ENCODE results near the gene CACNA1D.

Gene CACNA1D

GRCh38 chr3:53799338-53799865 is 305.0 kb downstream of the CACNA1D start:
- DNase-seq: no peak

- DNase-seq: no peak
Observed at GRCh38 chr3:53800041-53800906, 305.9 kb downstream of the CACNA1D start.

- DNase-seq: no peak
Observed at GRCh38 chr3:53801319-53801718, 306.9 kb downstream of the CACNA1D start.

GRCh38 chr3:53802256-53802880 is 308.0 kb downstream of the CACNA1D start:
- no peak for DNase-seq

- DNase-seq: no peak
Observed at GRCh38 chr3:53803124-53803815, 308.9 kb downstream of the CACNA1D start.

- DNase-seq: no peak
Observed at GRCh38 chr3:53803816-53804695, 309.6 kb downstream of the CACNA1D start.

- no peak for DNase-seq
Observed at GRCh38 chr3:53804697-53805462, 310.5 kb downstream of the CACNA1D start.

- DNase-seq: no peak
Observed at GRCh38 chr3:53805463-53806159, 311.2 kb downstream of the CACNA1D start.

GRCh38 chr3:53806182-53807116 is 312.0 kb downstream of the CACNA1D start:
- DNase-seq: no peak

- DNase-seq: no peak
Observed at GRCh38 chr3:53807117-53807810, 312.9 kb downstream of the CACNA1D start.

- DNase-seq: no peak
Observed at GRCh38 chr3:53808496-53808895, 314.1 kb downstream of the CACNA1D start.

- DNase-seq: no peak
Observed at GRCh38 chr3:53809267-53809666, 314.9 kb downstream of the CACNA1D start.

- DNase-seq: no peak
Observed at GRCh38 chr3:53809764-53810400, 315.5 kb downstream of the CACNA1D start.

GRCh38 chr3:53811143-53811927 is 316.9 kb downstream of the CACNA1D start:
- no peak for DNase-seq

GRCh38 chr3:53812434-53812833 is 318.0 kb downstream of the CACNA1D start:
- DNase-seq: no peak

- DNase-seq: no peak
Observed at GRCh38 chr3:53813229-53813628, 318.8 kb downstream of the CACNA1D start.

- no peak for DNase-seq
Observed at GRCh38 chr3:53813876-53814275, 319.5 kb downstream of the CACNA1D start.

- DNase-seq: no peak
Observed at GRCh38 chr3:53815067-53815466, 320.7 kb downstream of the CACNA1D start.

Measured in NCI-H2227 treated with DMSO at 0.1 percent for 48 hours (cell line).